ENCODE results near the gene CBARP. TPM values are rescaled to one million over a fixed set of nuclear protein-coding genes. Genes with fewer than 3 reads are reported as not detected.
A peak's percentile ranks its signal among the peaks of the same experiment; 100 is the strongest.

CBARP gene
- total RNA-seq, 1 experiment from 2014 or later: 23.4 TPM

DNA sequence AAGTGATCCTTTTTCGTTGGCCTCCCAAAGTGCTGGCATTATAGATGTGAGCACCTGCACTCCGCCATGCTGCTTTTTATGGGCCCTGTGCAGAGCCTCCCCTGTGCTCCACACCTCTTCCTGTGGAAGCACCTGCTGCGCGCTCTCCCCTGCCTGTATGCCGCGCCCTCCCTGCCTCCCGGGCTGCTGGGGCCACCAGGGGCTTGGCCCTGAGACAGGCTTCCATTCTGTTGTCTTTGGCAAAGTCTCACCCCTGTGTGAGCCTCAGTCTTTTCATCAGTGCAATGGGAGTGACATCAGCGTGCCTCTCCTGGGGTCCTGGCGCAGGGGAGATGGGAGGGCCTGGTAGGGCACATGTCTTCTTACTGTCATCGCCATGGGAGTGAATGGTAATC, 38.8 kb upstream of the CBARP start:
- ChIA-PET POLR2A (no interaction called here), CTCF (no interaction called here)
- Mint-ChIP-seq H3K9me3 (no peaks in the 10 kb centered on the region), H3K27me3 (ENCODE audit: low read depth) (no peaks in the 10 kb centered on the region), H3K27ac (peak overlapping the region; percentile 73), H3K4me1 (peaks cover 22% of the 10 kb centered on the region), H3K36me3 (peaks cover 28% of the 10 kb centered on the region), H3K4me3 (peak overlapping the region; percentile 71)
- ATAC-seq: no peak
- no peak for DNase-seq (ENCODE audit: low spot score)
- TF ChIP-seq GRHL2 (CRISPR knock-in tag; IDR thresholded peaks at IDR 0.05; ENCODE audit: insufficient replicate concordance, severe bottlenecking) (no peak), ZNF317 (CRISPR knock-in tag; IDR thresholded peaks at IDR 0.05; ENCODE audit: borderline replicate concordance, low read depth) (no peak), NR3C1 (CRISPR knock-in tag; conservative IDR thresholded peaks at IDR 0.05; ENCODE audit: low read depth) (no peak), TP53 (CRISPR knock-in tag; IDR thresholded peaks at IDR 0.05) (no peak), ZNF121 (CRISPR knock-in tag; IDR thresholded peaks at IDR 0.05) (no peak), PRRX2 (CRISPR knock-in tag; IDR thresholded peaks at IDR 0.05) (no peak), ATF1 (CRISPR knock-in tag; IDR thresholded peaks at IDR 0.05) (no peak), SMAD4 (CRISPR knock-in tag; IDR thresholded peaks at IDR 0.05) (no peak), TCF7 (CRISPR knock-in tag; IDR thresholded peaks at IDR 0.05; ENCODE audit: low read depth) (no peak), ELF4 (CRISPR knock-in tag; IDR thresholded peaks at IDR 0.05; ENCODE audit: low read depth) (no peak), ZNF232 (CRISPR knock-in tag; IDR thresholded peaks at IDR 0.05) (no peak), FOXJ3 (CRISPR knock-in tag; IDR thresholded peaks at IDR 0.05; ENCODE audit: borderline replicate concordance) (no peak)
- TF ChIP-seq, protein P1, sequence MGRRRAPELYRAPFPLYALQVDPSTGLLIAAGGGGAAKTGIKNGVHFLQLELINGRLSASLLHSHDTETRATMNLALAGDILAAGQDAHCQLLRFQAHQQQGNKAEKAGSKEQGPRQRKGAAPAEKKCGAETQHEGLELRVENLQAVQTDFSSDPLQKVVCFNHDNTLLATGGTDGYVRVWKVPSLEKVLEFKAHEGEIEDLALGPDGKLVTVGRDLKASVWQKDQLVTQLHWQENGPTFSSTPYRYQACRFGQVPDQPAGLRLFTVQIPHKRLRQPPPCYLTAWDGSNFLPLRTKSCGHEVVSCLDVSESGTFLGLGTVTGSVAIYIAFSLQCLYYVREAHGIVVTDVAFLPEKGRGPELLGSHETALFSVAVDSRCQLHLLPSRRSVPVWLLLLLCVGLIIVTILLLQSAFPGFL (CRISPR knock-in tag; IDR thresholded peaks at IDR 0.05; ENCODE audit: borderline replicate concordance): no peak
- TF ChIP-seq, protein P2, sequence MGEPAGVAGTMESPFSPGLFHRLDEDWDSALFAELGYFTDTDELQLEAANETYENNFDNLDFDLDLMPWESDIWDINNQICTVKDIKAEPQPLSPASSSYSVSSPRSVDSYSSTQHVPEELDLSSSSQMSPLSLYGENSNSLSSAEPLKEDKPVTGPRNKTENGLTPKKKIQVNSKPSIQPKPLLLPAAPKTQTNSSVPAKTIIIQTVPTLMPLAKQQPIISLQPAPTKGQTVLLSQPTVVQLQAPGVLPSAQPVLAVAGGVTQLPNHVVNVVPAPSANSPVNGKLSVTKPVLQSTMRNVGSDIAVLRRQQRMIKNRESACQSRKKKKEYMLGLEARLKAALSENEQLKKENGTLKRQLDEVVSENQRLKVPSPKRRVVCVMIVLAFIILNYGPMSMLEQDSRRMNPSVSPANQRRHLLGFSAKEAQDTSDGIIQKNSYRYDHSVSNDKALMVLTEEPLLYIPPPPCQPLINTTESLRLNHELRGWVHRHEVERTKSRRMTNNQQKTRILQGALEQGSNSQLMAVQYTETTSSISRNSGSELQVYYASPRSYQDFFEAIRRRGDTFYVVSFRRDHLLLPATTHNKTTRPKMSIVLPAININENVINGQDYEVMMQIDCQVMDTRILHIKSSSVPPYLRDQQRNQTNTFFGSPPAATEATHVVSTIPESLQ (CRISPR knock-in tag; IDR thresholded peaks at IDR 0.05): no peak
- TF ChIP-seq, protein P3, sequence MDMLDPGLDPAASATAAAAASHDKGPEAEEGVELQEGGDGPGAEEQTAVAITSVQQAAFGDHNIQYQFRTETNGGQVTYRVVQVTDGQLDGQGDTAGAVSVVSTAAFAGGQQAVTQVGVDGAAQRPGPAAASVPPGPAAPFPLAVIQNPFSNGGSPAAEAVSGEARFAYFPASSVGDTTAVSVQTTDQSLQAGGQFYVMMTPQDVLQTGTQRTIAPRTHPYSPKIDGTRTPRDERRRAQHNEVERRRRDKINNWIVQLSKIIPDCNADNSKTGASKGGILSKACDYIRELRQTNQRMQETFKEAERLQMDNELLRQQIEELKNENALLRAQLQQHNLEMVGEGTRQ (CRISPR knock-in tag; IDR thresholded peaks at IDR 0.05): no peak
- TF ChIP-seq, protein P4, sequence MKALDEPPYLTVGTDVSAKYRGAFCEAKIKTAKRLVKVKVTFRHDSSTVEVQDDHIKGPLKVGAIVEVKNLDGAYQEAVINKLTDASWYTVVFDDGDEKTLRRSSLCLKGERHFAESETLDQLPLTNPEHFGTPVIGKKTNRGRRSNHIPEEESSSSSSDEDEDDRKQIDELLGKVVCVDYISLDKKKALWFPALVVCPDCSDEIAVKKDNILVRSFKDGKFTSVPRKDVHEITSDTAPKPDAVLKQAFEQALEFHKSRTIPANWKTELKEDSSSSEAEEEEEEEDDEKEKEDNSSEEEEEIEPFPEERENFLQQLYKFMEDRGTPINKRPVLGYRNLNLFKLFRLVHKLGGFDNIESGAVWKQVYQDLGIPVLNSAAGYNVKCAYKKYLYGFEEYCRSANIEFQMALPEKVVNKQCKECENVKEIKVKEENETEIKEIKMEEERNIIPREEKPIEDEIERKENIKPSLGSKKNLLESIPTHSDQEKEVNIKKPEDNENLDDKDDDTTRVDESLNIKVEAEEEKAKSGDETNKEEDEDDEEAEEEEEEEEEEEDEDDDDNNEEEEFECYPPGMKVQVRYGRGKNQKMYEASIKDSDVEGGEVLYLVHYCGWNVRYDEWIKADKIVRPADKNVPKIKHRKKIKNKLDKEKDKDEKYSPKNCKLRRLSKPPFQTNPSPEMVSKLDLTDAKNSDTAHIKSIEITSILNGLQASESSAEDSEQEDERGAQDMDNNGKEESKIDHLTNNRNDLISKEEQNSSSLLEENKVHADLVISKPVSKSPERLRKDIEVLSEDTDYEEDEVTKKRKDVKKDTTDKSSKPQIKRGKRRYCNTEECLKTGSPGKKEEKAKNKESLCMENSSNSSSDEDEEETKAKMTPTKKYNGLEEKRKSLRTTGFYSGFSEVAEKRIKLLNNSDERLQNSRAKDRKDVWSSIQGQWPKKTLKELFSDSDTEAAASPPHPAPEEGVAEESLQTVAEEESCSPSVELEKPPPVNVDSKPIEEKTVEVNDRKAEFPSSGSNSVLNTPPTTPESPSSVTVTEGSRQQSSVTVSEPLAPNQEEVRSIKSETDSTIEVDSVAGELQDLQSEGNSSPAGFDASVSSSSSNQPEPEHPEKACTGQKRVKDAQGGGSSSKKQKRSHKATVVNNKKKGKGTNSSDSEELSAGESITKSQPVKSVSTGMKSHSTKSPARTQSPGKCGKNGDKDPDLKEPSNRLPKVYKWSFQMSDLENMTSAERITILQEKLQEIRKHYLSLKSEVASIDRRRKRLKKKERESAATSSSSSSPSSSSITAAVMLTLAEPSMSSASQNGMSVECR (CRISPR knock-in tag; IDR thresholded peaks at IDR 0.05; ENCODE audit: borderline replicate concordance): no peak
- TF ChIP-seq, protein P5, sequence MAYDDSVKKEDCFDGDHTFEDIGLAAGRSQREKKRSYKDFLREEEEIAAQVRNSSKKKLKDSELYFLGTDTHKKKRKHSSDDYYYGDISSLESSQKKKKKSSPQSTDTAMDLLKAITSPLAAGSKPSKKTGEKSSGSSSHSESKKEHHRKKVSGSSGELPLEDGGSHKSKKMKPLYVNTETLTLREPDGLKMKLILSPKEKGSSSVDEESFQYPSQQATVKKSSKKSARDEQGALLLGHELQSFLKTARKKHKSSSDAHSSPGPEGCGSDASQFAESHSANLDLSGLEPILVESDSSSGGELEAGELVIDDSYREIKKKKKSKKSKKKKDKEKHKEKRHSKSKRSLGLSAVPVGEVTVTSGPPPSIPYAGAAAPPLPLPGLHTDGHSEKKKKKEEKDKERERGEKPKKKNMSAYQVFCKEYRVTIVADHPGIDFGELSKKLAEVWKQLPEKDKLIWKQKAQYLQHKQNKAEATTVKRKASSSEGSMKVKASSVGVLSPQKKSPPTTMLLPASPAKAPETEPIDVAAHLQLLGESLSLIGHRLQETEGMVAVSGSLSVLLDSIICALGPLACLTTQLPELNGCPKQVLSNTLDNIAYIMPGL (CRISPR knock-in tag; IDR thresholded peaks at IDR 0.05): no peak
- TF ChIP-seq, protein P6, sequence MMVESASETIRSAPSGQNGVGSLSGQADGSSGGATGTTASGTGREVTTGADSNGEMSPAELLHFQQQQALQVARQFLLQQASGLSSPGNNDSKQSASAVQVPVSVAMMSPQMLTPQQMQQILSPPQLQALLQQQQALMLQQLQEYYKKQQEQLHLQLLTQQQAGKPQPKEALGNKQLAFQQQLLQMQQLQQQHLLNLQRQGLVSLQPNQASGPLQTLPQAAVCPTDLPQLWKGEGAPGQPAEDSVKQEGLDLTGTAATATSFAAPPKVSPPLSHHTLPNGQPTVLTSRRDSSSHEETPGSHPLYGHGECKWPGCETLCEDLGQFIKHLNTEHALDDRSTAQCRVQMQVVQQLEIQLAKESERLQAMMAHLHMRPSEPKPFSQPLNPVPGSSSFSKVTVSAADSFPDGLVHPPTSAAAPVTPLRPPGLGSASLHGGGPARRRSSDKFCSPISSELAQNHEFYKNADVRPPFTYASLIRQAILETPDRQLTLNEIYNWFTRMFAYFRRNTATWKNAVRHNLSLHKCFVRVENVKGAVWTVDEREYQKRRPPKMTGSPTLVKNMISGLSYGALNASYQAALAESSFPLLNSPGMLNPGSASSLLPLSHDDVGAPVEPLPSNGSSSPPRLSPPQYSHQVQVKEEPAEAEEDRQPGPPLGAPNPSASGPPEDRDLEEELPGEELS (CRISPR knock-in tag; IDR thresholded peaks at IDR 0.05): no peak
- TF ChIP-seq, protein P7, sequence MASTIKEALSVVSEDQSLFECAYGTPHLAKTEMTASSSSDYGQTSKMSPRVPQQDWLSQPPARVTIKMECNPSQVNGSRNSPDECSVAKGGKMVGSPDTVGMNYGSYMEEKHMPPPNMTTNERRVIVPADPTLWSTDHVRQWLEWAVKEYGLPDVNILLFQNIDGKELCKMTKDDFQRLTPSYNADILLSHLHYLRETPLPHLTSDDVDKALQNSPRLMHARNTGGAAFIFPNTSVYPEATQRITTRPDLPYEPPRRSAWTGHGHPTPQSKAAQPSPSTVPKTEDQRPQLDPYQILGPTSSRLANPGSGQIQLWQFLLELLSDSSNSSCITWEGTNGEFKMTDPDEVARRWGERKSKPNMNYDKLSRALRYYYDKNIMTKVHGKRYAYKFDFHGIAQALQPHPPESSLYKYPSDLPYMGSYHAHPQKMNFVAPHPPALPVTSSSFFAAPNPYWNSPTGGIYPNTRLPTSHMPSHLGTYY (CRISPR knock-in tag; IDR thresholded peaks at IDR 0.05): no peak
- TF ChIP-seq, protein P8, sequence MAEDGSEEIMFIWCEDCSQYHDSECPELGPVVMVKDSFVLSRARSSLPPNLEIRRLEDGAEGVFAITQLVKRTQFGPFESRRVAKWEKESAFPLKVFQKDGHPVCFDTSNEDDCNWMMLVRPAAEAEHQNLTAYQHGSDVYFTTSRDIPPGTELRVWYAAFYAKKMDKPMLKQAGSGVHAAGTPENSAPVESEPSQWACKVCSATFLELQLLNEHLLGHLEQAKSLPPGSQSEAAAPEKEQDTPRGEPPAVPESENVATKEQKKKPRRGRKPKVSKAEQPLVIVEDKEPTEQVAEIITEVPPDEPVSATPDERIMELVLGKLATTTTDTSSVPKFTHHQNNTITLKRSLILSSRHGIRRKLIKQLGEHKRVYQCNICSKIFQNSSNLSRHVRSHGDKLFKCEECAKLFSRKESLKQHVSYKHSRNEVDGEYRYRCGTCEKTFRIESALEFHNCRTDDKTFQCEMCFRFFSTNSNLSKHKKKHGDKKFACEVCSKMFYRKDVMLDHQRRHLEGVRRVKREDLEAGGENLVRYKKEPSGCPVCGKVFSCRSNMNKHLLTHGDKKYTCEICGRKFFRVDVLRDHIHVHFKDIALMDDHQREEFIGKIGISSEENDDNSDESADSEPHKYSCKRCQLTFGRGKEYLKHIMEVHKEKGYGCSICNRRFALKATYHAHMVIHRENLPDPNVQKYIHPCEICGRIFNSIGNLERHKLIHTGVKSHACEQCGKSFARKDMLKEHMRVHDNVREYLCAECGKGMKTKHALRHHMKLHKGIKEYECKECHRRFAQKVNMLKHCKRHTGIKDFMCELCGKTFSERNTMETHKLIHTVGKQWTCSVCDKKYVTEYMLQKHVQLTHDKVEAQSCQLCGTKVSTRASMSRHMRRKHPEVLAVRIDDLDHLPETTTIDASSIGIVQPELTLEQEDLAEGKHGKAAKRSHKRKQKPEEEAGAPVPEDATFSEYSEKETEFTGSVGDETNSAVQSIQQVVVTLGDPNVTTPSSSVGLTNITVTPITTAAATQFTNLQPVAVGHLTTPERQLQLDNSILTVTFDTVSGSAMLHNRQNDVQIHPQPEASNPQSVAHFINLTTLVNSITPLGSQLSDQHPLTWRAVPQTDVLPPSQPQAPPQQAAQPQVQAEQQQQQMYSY (CRISPR knock-in tag; IDR thresholded peaks at IDR 0.05): no peak
